Measurements from ENCODE around the gene ARHGAP24.
"Not testable (repeated sequence)": the region's sequence is repeated elsewhere in the genome, so short reads cannot be mapped to it uniquely, and the experiment has no call there.

Gene ARHGAP24

GRCh38 chr4:85869181-85869580, 394.2 kb downstream of the ARHGAP24 start:
- no peaks in the 10 kb centered on the region for H3K27me3 ChIP-seq (ENCODE audit: control insufficient read depth, insufficient read depth, low read length)
- H3K36me3 ChIP-seq (ENCODE audit: control insufficient read depth, insufficient read depth, low read length): no peaks in the 10 kb centered on the region
- H3K4me3 ChIP-seq (ENCODE audit: low read length): no peak overlapping the region
- no peak overlapping the region for H3K27ac ChIP-seq (ENCODE audit: low read depth, low read length)
- H3K9ac ChIP-seq (ENCODE audit: low read length): no peak overlapping the region
- H3K4me1 ChIP-seq (ENCODE audit: control insufficient read depth, insufficient read depth, low read length): peaks cover 6% of the 10 kb centered on the region

GRCh38 chr4:85870298-85871083, 395.5 kb downstream of the ARHGAP24 start:
- no peaks in the 10 kb centered on the region for H3K36me3 ChIP-seq (ENCODE audit: control insufficient read depth, insufficient read depth, low read length)
- H3K4me3 ChIP-seq (ENCODE audit: low read length): no peak overlapping the region
- H3K4me1 ChIP-seq (ENCODE audit: control insufficient read depth, insufficient read depth, low read length): peaks cover 6% of the 10 kb centered on the region
- no peak overlapping the region for H3K9ac ChIP-seq (ENCODE audit: low read length)
- H3K27me3 ChIP-seq (ENCODE audit: control insufficient read depth, insufficient read depth, low read length): no peaks in the 10 kb centered on the region
- no peak overlapping the region for H3K27ac ChIP-seq (ENCODE audit: low read depth, low read length)

GRCh38 chr4:85873566-85873965, 398.6 kb downstream of the ARHGAP24 start:
- Histone ChIP-seq H3K36me3 (ENCODE audit: control insufficient read depth, insufficient read depth, low read length) (no peaks in the 10 kb centered on the region), H3K27me3 (ENCODE audit: control insufficient read depth, insufficient read depth, low read length) (no peaks in the 10 kb centered on the region), H3K9ac (ENCODE audit: low read length) (no peak overlapping the region), H3K27ac (ENCODE audit: low read depth, low read length) (no peak overlapping the region), H3K4me3 (ENCODE audit: low read length) (no peak overlapping the region), H3K4me1 (ENCODE audit: control insufficient read depth, insufficient read depth, low read length) (no peaks in the 10 kb centered on the region)

GRCh38 chr4:85879518-85879917, 404.6 kb downstream of the ARHGAP24 start:
- no peak overlapping the region for H3K27ac ChIP-seq (ENCODE audit: low read depth, low read length)
- H3K4me3 ChIP-seq (ENCODE audit: low read length): no peak overlapping the region
- H3K9ac ChIP-seq (ENCODE audit: low read length): no peak overlapping the region
- no peaks in the 10 kb centered on the region for H3K4me1 ChIP-seq (ENCODE audit: control insufficient read depth, insufficient read depth, low read length)
- no peaks in the 10 kb centered on the region for H3K36me3 ChIP-seq (ENCODE audit: control insufficient read depth, insufficient read depth, low read length)
- H3K27me3 ChIP-seq (ENCODE audit: control insufficient read depth, insufficient read depth, low read length): no peaks in the 10 kb centered on the region

GRCh38 chr4:85883180-85883579, 408.2 kb downstream of the ARHGAP24 start:
- H3K4me1 ChIP-seq (ENCODE audit: control insufficient read depth, insufficient read depth, low read length): no peaks in the 10 kb centered on the region
- H3K27me3 ChIP-seq (ENCODE audit: control insufficient read depth, insufficient read depth, low read length): no peaks in the 10 kb centered on the region
- H3K36me3 ChIP-seq (ENCODE audit: control insufficient read depth, insufficient read depth, low read length): no peaks in the 10 kb centered on the region
- no peak overlapping the region for H3K4me3 ChIP-seq (ENCODE audit: low read length)
- no peak overlapping the region for H3K27ac ChIP-seq (ENCODE audit: low read depth, low read length)
- no peak overlapping the region for H3K9ac ChIP-seq (ENCODE audit: low read length)

- Histone ChIP-seq H3K4me3 (ENCODE audit: low read length) (no peak overlapping the region), H3K4me1 (ENCODE audit: control insufficient read depth, insufficient read depth, low read length) (no peaks in the 10 kb centered on the region), H3K9ac (ENCODE audit: low read length) (no peak overlapping the region), H3K27me3 (ENCODE audit: control insufficient read depth, insufficient read depth, low read length) (no peaks in the 10 kb centered on the region), H3K36me3 (ENCODE audit: control insufficient read depth, insufficient read depth, low read length) (no peaks in the 10 kb centered on the region), H3K27ac (ENCODE audit: low read depth, low read length) (no peak overlapping the region)
Measured at GRCh38 chr4:85884251-85884650, 409.3 kb downstream of the ARHGAP24 start.

- H3K27ac ChIP-seq (ENCODE audit: low read depth, low read length): no peak overlapping the region
- no peaks in the 10 kb centered on the region for H3K36me3 ChIP-seq (ENCODE audit: control insufficient read depth, insufficient read depth, low read length)
- no peaks in the 10 kb centered on the region for H3K4me1 ChIP-seq (ENCODE audit: control insufficient read depth, insufficient read depth, low read length)
- no peaks in the 10 kb centered on the region for H3K27me3 ChIP-seq (ENCODE audit: control insufficient read depth, insufficient read depth, low read length)
- H3K9ac ChIP-seq (ENCODE audit: low read length): no peak overlapping the region
- no peak overlapping the region for H3K4me3 ChIP-seq (ENCODE audit: low read length)
Measured at GRCh38 chr4:85886665-85887064, 411.7 kb downstream of the ARHGAP24 start.

- Histone ChIP-seq H3K36me3 (ENCODE audit: control insufficient read depth, insufficient read depth, low read length) (no peaks in the 10 kb centered on the region), H3K4me1 (ENCODE audit: control insufficient read depth, insufficient read depth, low read length) (no peaks in the 10 kb centered on the region), H3K27ac (ENCODE audit: low read depth, low read length) (no peak overlapping the region), H3K27me3 (ENCODE audit: control insufficient read depth, insufficient read depth, low read length) (no peaks in the 10 kb centered on the region), H3K9ac (ENCODE audit: low read length) (no peak overlapping the region), H3K4me3 (ENCODE audit: low read length) (no peak overlapping the region)
Measured at GRCh38 chr4:85889314-85889713, 414.4 kb downstream of the ARHGAP24 start.

GRCh38 chr4:85895755-85896154, 420.8 kb downstream of the ARHGAP24 start:
- no peak overlapping the region for H3K27ac ChIP-seq (ENCODE audit: low read depth, low read length)
- H3K4me1 ChIP-seq (ENCODE audit: control insufficient read depth, insufficient read depth, low read length): no peaks in the 10 kb centered on the region

GRCh38 chr4:85898231-85898630, 423.3 kb downstream of the ARHGAP24 start:
- Histone ChIP-seq H3K36me3 (ENCODE audit: control insufficient read depth, insufficient read depth, low read length) (no peaks in the 10 kb centered on the region), H3K27me3 (ENCODE audit: control insufficient read depth, insufficient read depth, low read length) (no peaks in the 10 kb centered on the region), H3K4me3 (ENCODE audit: low read length) (no peak overlapping the region), H3K9ac (ENCODE audit: low read length) (no peak overlapping the region), H3K27ac (ENCODE audit: low read depth, low read length) (no peak overlapping the region), H3K4me1 (ENCODE audit: control insufficient read depth, insufficient read depth, low read length) (no peaks in the 10 kb centered on the region)

More at GRCh38 chr4:85895755-85896154, 420.8 kb downstream of the ARHGAP24 start:
- no peak overlapping the region for H3K9ac ChIP-seq (ENCODE audit: low read length)
- no peak overlapping the region for H3K4me3 ChIP-seq (ENCODE audit: low read length)
- H3K36me3 ChIP-seq (ENCODE audit: control insufficient read depth, insufficient read depth, low read length): no peaks in the 10 kb centered on the region
- no peaks in the 10 kb centered on the region for H3K27me3 ChIP-seq (ENCODE audit: control insufficient read depth, insufficient read depth, low read length)

GRCh38 chr4:85901500-85901899, 426.6 kb downstream of the ARHGAP24 start:
- Histone ChIP-seq H3K4me3 (ENCODE audit: low read length) (no peak overlapping the region), H3K36me3 (ENCODE audit: control insufficient read depth, insufficient read depth, low read length) (no peaks in the 10 kb centered on the region), H3K27ac (ENCODE audit: low read depth, low read length) (no peak overlapping the region), H3K27me3 (ENCODE audit: control insufficient read depth, insufficient read depth, low read length) (no peaks in the 10 kb centered on the region), H3K9ac (ENCODE audit: low read length) (no peak overlapping the region), H3K4me1 (ENCODE audit: control insufficient read depth, insufficient read depth, low read length) (no peaks in the 10 kb centered on the region)

GRCh38 chr4:85902647-85903046, 427.7 kb downstream of the ARHGAP24 start:
- H3K4me3 ChIP-seq (ENCODE audit: low read length); H3K9ac ChIP-seq (ENCODE audit: low read length); H3K27ac ChIP-seq (ENCODE audit: low read depth, low read length); H3K4me1 ChIP-seq (ENCODE audit: control insufficient read depth, insufficient read depth, low read length); H3K36me3 ChIP-seq (ENCODE audit: control insufficient read depth, insufficient read depth, low read length); H3K27me3 ChIP-seq (ENCODE audit: control insufficient read depth, insufficient read depth, low read length): not testable (repeated sequence)

- H3K9ac ChIP-seq (ENCODE audit: low read length): no peak overlapping the region
Measured at GRCh38 chr4:85905761-85906160, 430.8 kb downstream of the ARHGAP24 start.

More at GRCh38 chr4:85905761-85906160, 430.8 kb downstream of the ARHGAP24 start:
- no peaks in the 10 kb centered on the region for H3K27me3 ChIP-seq (ENCODE audit: control insufficient read depth, insufficient read depth, low read length)
- H3K4me3 ChIP-seq (ENCODE audit: low read length): no peak overlapping the region
- no peaks in the 10 kb centered on the region for H3K36me3 ChIP-seq (ENCODE audit: control insufficient read depth, insufficient read depth, low read length)
- no peaks in the 10 kb centered on the region for H3K4me1 ChIP-seq (ENCODE audit: control insufficient read depth, insufficient read depth, low read length)
- no peak overlapping the region for H3K27ac ChIP-seq (ENCODE audit: low read depth, low read length)

All from rectal smooth muscle tissue (tissue), 1 donor.